Body of pancreas (tissue), 4 donors: Measurements from ENCODE around the gene SRD5A1. TPM values are rescaled to one million over a fixed set of nuclear protein-coding genes. Genes with fewer than 3 reads are reported as not detected.

ENCODE experiments used
- ATAC-seq: fragments of 150-250 bp; one replicate; pipeline ENCODE4 v1.9.1; 2016
- DNase-seq, 4 donors: peaks; one replicate each; pipeline ENCODE4 v3.0.0-alpha.2; 2019
- H3K27ac ChIP-seq, 4 donors: fragments of 200-600 bp; sonication (generic); 1 replicate in 3 of 4; 2 replicates in 1 of 4; pipeline versions ENCODE4 v1.5.1 to v1.6.1; 2016 to 2019; ENCODE audit warnings: mild to moderate bottlenecking in 1 of 4, mixed read lengths in 1 of 4, moderate library complexity in 1 of 4
- H3K27me3 ChIP-seq, 2 donors: fragments of 200-600 bp; sonication (generic); one replicate each; pipeline ENCODE4 v1.6.0; 2016; ENCODE audit warnings: mild to moderate bottlenecking in 1 of 2
- H3K36me3 ChIP-seq, 2 donors: fragments of 200-600 bp; sonication (generic); replicated peaks in 1 of 2; 2 replicates each; pipeline ENCODE4 v1.5.1; 2016; ENCODE audit warnings: low read depth in 2 of 2; ENCODE audit not compliant: insufficient read depth in 1 of 2
- H3K4me1 ChIP-seq: fragments of 200-600 bp; sonication (generic); one replicate; pipeline ENCODE4 v1.6.0; 2016
- H3K4me3 ChIP-seq, 2 donors: fragments of 200-600 bp; sonication (generic); 1 replicate in 1 of 2; 2 replicates in 1 of 2; pipeline ENCODE4 v1.5.1; 2016 to 2019
- H3K9me3 ChIP-seq, 3 donors: fragments of 200-600 bp; sonication (generic); 1 replicate in 2 of 3; 2 replicates in 1 of 3; pipeline ENCODE4 v1.5.1; 2016
- CTCF ChIP-seq, 7 experiments: fragments of 450-650 bp in 4 of 7; fragments of 200-600 bp in 3 of 7; sonication (generic) in 3 of 7; IDR thresholded peaks; one replicate each; pipeline ENCODE4 v1.5.1; 2016 to 2019; ENCODE audit warnings: antibody characterized with exemption in 7 of 7
- POLR2A ChIP-seq, 3 donors: fragments of 450-650 bp; IDR thresholded peaks; one replicate each; pipeline ENCODE4 v1.6.1; 2016; ENCODE audit warnings: antibody characterized with exemption in 3 of 3, mild to moderate bottlenecking in 2 of 3
- WGBS, 2 donors: methylation state at CpG; one replicate each; pipeline ENCODE4 v1.1.5; 2017; 5-methylcytosine and 5-hydroxymethylcytosine counted together
- intact Hi-C: fragments of 100-400 bp; cut with DNase I; formaldehyde crosslinking; loops from one replicate; pipeline ENCODE4 v1.15.1; 2023
- total RNA-seq, 2 donors: library from RNA; depleted of rRNA; stranded (reverse); fragments of >200 nt; gene quantifications; one replicate each; pipeline ENCODE4 v1.1.0, GENCODE V29; 2016

The SRD5A1 gene
- total RNA-seq, 2 donors from 2014 or later: 1.6 to 4.2 TPM

- no peak overlapping the region for H3K27ac ChIP-seq
- ATAC-seq (no peak), DNase-seq (no peak)
- TF ChIP-seq CTCF (IDR thresholded peaks at IDR 0.05) (no peak), POLR2A (IDR thresholded peaks at IDR 0.05) (no peak)
- no peaks in the 10 kb centered on the region for H3K27me3 ChIP-seq
- H3K4me1 ChIP-seq: no peaks in the 10 kb centered on the region
- H3K9me3 ChIP-seq: no peaks in the 10 kb centered on the region
- WGBS, 2 donors: 90 to 95% methylated on average over 10 of the region's 10 CpGs
- H3K4me3 ChIP-seq: no peak overlapping the region
- intact Hi-C loops: no loop called here
- no peaks in the 10 kb centered on the region for H3K36me3 ChIP-seq
These were observed 41.6 kb downstream of the SRD5A1 start for GRCh38 chr5:6674886-6675285.

- Histone ChIP-seq H3K9me3 (no peaks in the 10 kb centered on the region), H3K4me1 (no peaks in the 10 kb centered on the region), H3K27me3 (no peaks in the 10 kb centered on the region), H3K4me3 (no peak overlapping the region), H3K36me3 (no peaks in the 10 kb centered on the region), H3K27ac (no peak overlapping the region)
- ATAC-seq: no peak
- no peak for TF ChIP-seq POLR2A (IDR thresholded peaks at IDR 0.05)
- TF ChIP-seq CTCF (IDR thresholded peaks at IDR 0.05): no peak
- 89 to 91% methylated on average over 5 of the region's 5 CpGs for WGBS, 2 donors
- no peak for DNase-seq
- intact Hi-C loops: no loop called here
These were observed 42.7 kb downstream of the SRD5A1 start for GRCh38 chr5:6675784-6676491.

- Histone ChIP-seq H3K4me1 (no peaks in the 10 kb centered on the region), H3K4me3 (no peak overlapping the region), H3K27me3 (no peaks in the 10 kb centered on the region), H3K27ac (no peak overlapping the region), H3K36me3 (no peaks in the 10 kb centered on the region), H3K9me3 (no peaks in the 10 kb centered on the region)
- TF ChIP-seq CTCF (IDR thresholded peaks at IDR 0.05): no peak
- TF ChIP-seq POLR2A (IDR thresholded peaks at IDR 0.05): no peak
- 47 to 63% methylated on average over 2 of the region's 2 CpGs for WGBS, 2 donors
- DNase-seq (no peak), ATAC-seq (no peak)
- intact Hi-C loops: no loop called here
These were observed 43.5 kb downstream of the SRD5A1 start for GRCh38 chr5:6676702-6677101.

GRCh38 chr5:6678385-6678784, 45.1 kb downstream of the SRD5A1 start:
- no peaks in the 10 kb centered on the region for H3K4me1 ChIP-seq
- H3K36me3 ChIP-seq: no peaks in the 10 kb centered on the region
- no peaks in the 10 kb centered on the region for H3K27me3 ChIP-seq
- no peak overlapping the region for H3K27ac ChIP-seq
- no peaks in the 10 kb centered on the region for H3K9me3 ChIP-seq
- WGBS, 2 donors: 57 to 65% methylated on average over 1 of the region's 1 CpG
- no peak overlapping the region for H3K4me3 ChIP-seq
- DNase-seq (no peak), ATAC-seq (no peak)
- no peak for TF ChIP-seq CTCF (IDR thresholded peaks at IDR 0.05)
- TF ChIP-seq POLR2A (IDR thresholded peaks at IDR 0.05): no peak
- intact Hi-C loops: no loop called here

- Histone ChIP-seq H3K36me3 (no peaks in the 10 kb centered on the region), H3K27me3 (no peaks in the 10 kb centered on the region), H3K4me3 (no peak overlapping the region), H3K4me1 (no peaks in the 10 kb centered on the region), H3K9me3 (no peaks in the 10 kb centered on the region), H3K27ac (no peak overlapping the region)
- WGBS, 2 donors: 39 to 58% methylated on average over 6 of the region's 6 CpGs
- intact Hi-C loops: no loop called here
- TF ChIP-seq POLR2A (IDR thresholded peaks at IDR 0.05) (no peak), CTCF (IDR thresholded peaks at IDR 0.05) (no peak)
- ATAC-seq: no peak
- DNase-seq: no peak
These were observed 47.7 kb downstream of the SRD5A1 start for GRCh38 chr5:6680922-6681321.
